OCI-LY1 (cell line): ENCODE data around the gene RBM20.

ENCODE experiments used
- EZH2 ChIP-seq: fragments of 200-600 bp; sonication (generic), shearing (Covaris generic); IDR thresholded peaks from 2 replicates; pipeline ENCODE4 v1.8.0; 2017; ENCODE audit warnings: borderline replicate concordance, mixed run types, mild to moderate bottlenecking, antibody characterized with exemption, low read length, moderate library complexity, mixed read lengths
- TF ChIP-seq, protein P1 (sequence below): fragments of 200-600 bp; sonication (generic), shearing (Covaris generic); IDR thresholded peaks from 2 replicates; pipeline ENCODE4 v1.5.1; 2017; ENCODE audit warnings: mild to moderate bottlenecking, antibody characterized with exemption, low read length, moderate library complexity, mixed read lengths

DNA sequence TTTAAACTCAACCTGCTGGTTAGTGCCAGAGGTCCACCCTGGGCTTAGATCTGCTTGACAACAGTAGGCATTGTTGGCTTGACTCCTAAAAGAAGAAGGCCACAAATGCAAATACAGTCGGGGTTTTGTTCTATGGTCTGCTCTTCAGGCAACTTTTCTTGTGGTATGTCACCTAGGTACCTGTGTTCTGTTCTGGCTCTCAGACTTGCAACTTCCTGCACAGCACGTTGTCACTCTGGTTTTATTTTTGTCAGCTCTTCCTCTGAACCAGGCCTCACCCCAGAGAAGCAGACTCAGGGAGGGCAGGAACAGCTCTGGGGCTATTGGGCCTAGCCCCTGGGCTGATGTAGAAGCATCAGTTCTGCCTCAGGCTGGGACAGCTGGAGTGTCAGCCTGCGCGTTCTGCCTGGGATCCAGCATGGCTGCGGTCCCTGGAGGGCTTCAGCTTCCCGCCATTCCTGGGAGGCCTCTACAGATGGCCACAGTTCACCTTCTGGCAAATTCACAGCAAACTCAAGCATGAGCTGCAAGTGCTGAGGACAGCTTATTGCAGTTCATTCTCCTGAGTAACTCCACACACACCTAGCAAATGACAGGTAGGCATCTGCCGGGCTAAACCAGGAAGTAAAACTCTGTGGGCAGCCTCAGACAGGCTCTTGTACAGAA is 216.6 kb downstream of the RBM20 start:
- TF ChIP-seq, protein P1, sequence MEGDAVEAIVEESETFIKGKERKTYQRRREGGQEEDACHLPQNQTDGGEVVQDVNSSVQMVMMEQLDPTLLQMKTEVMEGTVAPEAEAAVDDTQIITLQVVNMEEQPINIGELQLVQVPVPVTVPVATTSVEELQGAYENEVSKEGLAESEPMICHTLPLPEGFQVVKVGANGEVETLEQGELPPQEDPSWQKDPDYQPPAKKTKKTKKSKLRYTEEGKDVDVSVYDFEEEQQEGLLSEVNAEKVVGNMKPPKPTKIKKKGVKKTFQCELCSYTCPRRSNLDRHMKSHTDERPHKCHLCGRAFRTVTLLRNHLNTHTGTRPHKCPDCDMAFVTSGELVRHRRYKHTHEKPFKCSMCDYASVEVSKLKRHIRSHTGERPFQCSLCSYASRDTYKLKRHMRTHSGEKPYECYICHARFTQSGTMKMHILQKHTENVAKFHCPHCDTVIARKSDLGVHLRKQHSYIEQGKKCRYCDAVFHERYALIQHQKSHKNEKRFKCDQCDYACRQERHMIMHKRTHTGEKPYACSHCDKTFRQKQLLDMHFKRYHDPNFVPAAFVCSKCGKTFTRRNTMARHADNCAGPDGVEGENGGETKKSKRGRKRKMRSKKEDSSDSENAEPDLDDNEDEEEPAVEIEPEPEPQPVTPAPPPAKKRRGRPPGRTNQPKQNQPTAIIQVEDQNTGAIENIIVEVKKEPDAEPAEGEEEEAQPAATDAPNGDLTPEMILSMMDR = no peak
- no peak for TF ChIP-seq EZH2
